HG02759 (cell line): Measurements from ENCODE around the gene FAM221B.

Experiments used
- ATAC-seq: cut with Tn5 transposase; IDR thresholded peaks from one replicate; pipeline ENCODE4 v1.9.1; 2021; ENCODE audit warnings: mild to moderate bottlenecking, moderate library complexity; ENCODE audit not compliant: unreplicated experiment

The FAM221B gene

GRCh38 chr9:35847792-35848572 is 19.4 kb upstream of the FAM221B start:
- ATAC-seq: peak; percentile 97

- no peak for ATAC-seq
These were observed 17.6 kb upstream of the FAM221B start for GRCh38 chr9:35845824-35846771.

- no peak for ATAC-seq
These were observed 16.2 kb upstream of the FAM221B start for GRCh38 chr9:35844628-35845270.

- peak; percentile 76 for ATAC-seq
These were observed 14.3 kb upstream of the FAM221B start for GRCh38 chr9:35842795-35843194.

- no peak for ATAC-seq
These were observed 13.7 kb upstream of the FAM221B start for GRCh38 chr9:35842020-35842745.

- ATAC-seq: no peak
These were observed 13.0 kb upstream of the FAM221B start for GRCh38 chr9:35841645-35841900.

- ATAC-seq: no peak
These were observed 12.5 kb upstream of the FAM221B start for GRCh38 chr9:35840881-35841644.

GRCh38 chr9:35839926-35840325 is 11.4 kb upstream of the FAM221B start:
- ATAC-seq: no peak

GRCh38 chr9:35836595-35836994 is 8.1 kb upstream of the FAM221B start:
- no peak for ATAC-seq

GRCh38 chr9:35835766-35836165 is 7.2 kb upstream of the FAM221B start:
- no peak for ATAC-seq

- no peak for ATAC-seq
These were observed 6.7 kb upstream of the FAM221B start for GRCh38 chr9:35835216-35835632.

- ATAC-seq: no peak
These were observed 6.0 kb upstream of the FAM221B start for GRCh38 chr9:35834260-35835215.

- ATAC-seq: no peak
These were observed 4.3 kb upstream of the FAM221B start for GRCh38 chr9:35832814-35833213.

GRCh38 chr9:35831040-35831439 is 2.5 kb upstream of the FAM221B start:
- ATAC-seq: no peak

GRCh38 chr9:35829764-35830096 is 1.2 kb upstream of the FAM221B start:
- ATAC-seq: no peak

- peak; percentile 82 for ATAC-seq
These were observed 692 bp upstream of the FAM221B start, which contains the start of gene TMEM8B for GRCh38 chr9:35829084-35829763. TMEM8B (plus strand) TSS chr9:35829228; CDS start chr9:35829448, 220 bp downstream.

- ATAC-seq: no peak
These were observed 1.0 kb downstream of the FAM221B start for GRCh38 chr9:35827486-35827885.

- peak; percentile 54 for ATAC-seq
These were observed 2.3 kb downstream of the FAM221B start for GRCh38 chr9:35826071-35826701.
